Fibroblast of mammary gland (primary cell): ENCODE measurements around the gene MISP.
"Not testable (repeated sequence)": the region's sequence is repeated elsewhere in the genome, so short reads cannot be mapped to it uniquely, and the experiment has no call there.

ENCODE experiments used
- DNase-seq: peaks from one replicate; pipeline ENCODE4 v3.0.0-alpha.2; 2010; ENCODE audit warnings: low read depth
- H3K4me3 ChIP-seq: 2 replicates; pipeline ENCODE4 v1.5.1; 2011; ENCODE audit warnings: low read depth, mild to moderate bottlenecking, low read length, moderate library complexity; ENCODE audit not compliant: control insufficient read depth
- CTCF ChIP-seq: conservative IDR thresholded peaks from 2 replicates; pipeline ENCODE4 v1.5.1; 2011; ENCODE audit warnings: low read depth, low read length, inconsistent platforms; ENCODE audit not compliant: control insufficient read depth, insufficient read depth

The MISP gene

GRCh38 chr19:750640-751423, at the start of gene MISP:
Gene MISP, plus strand, starts transcription at chr19:751112. Its CDS starts 5,835 bp downstream, at chr19:756947.
- no peak for DNase-seq
- H3K4me3 ChIP-seq: no peak within 1 kb of the TSS
- TF ChIP-seq CTCF: no peak

GRCh38 chr19:702847-703246, 48.1 kb upstream of the MISP start:
- not testable (repeated sequence) for H3K4me3 ChIP-seq, DNase-seq

- no peak overlapping the region for H3K4me3 ChIP-seq
- TF ChIP-seq CTCF: no peak
- DNase-seq: no peak
Observed at GRCh38 chr19:703329-703650, 47.6 kb upstream of the MISP start.

- no peak for TF ChIP-seq CTCF
- no peak overlapping the region for H3K4me3 ChIP-seq
- DNase-seq: peak; percentile 14
Observed at GRCh38 chr19:703651-704446, 47.1 kb upstream of the MISP start.

- no peak for DNase-seq
- no peak overlapping the region for H3K4me3 ChIP-seq
- no peak for TF ChIP-seq CTCF
Observed at GRCh38 chr19:704447-704741, 46.5 kb upstream of the MISP start.

- no peak within 1 kb of the TSS for H3K4me3 ChIP-seq
- no peak for TF ChIP-seq CTCF
- no peak for DNase-seq
Observed at GRCh38 chr19:708154-709143, 42.5 kb upstream of the MISP start, which contains the start of gene PALM. Gene PALM, plus strand, starts transcription at chr19:708935. Its CDS starts 212 bp downstream, at chr19:709147.
